OCI-M2 (cell line): ENCODE data around the gene PCDHB16.
"Not testable (repeated sequence)": the region's sequence is repeated elsewhere in the genome, so short reads cannot be mapped to it uniquely, and the experiment has no call there.

Source experiments
- DNase-seq: peaks from one replicate; lab custom pipeline; 2025; ENCODE audit not compliant: unreplicated experiment; lab: John Stamatoyannopoulos, UW

Gene PCDHB16

DNA sequence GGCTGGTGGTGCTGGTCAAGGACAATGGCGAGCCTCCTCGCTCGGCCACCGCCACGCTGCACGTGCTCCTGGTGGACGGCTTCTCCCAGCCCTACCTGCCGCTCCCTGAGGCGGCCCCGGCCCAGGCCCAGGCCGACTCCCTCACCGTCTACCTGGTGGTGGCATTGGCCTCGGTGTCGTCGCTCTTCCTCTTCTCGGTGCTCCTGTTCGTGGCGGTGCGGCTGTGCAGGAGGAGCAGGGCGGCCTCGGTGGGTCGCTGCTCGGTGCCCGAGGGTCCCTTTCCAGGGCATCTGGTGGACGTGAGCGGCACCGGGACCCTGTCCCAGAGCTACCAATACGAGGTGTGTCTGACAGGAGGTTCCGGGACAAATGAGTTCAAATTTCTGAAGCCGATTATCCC lies 43.2 kb downstream of the PCDHB16 start:
- DNase-seq, result not testable (repeated sequence)

DNA sequence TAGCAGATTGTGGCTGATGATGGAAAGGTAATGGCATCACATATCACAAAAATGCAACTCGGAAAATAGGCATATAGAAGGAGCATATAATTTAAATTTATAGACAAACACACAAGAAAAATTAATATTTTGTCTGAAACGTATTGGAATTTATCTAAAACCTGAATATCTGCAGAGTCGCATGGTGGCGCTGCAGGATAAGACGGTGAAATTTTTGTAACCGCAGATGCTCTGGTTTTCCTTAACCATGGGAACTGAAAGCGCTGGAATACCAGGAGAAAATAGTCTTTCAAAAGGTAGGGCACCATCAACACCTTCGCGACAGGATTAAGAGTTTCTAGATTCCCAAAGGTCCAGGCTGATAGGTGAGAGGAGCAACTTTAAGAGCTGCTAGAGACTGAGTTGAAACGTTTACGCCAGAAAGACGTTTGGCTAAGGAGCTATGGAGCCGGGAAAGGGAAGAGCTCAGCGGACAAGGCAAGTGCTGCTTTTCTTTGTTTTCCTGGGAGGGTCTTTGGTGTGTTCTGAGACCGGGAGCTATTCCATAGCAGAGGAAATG lies 52.0 kb downstream of the PCDHB16 start:
- no peak for DNase-seq
